CD14-positive monocyte (primary cell): ENCODE results near the gene ITK. TPM values are rescaled to one million over a fixed set of nuclear protein-coding genes. Genes with fewer than 3 reads are reported as not detected.

Experiments
- DNase-seq, 3 donors: peaks; one replicate each; pipeline ENCODE4 v3.0.0-alpha.2; 2011 to 2022
- H2AFZ ChIP-seq: 2 replicates; pipeline ENCODE4 v1.6.0; 2012; ENCODE audit warnings: mild to moderate bottlenecking, low read depth, low read length, inconsistent platforms; ENCODE audit not compliant: insufficient read depth, poor library complexity, severe bottlenecking
- H3K27ac ChIP-seq, 2 donors: 1 replicate in 1 of 2; 2 replicates in 1 of 2; pipeline ENCODE4 v1.5.1; 2012 to 2013; ENCODE audit warnings: low read length in 2 of 2, control low read depth in 1 of 2, inconsistent platforms in 1 of 2, low read depth in 1 of 2, mild to moderate bottlenecking in 1 of 2
- H3K27me3 ChIP-seq, 2 donors: one replicate each; pipeline versions ENCODE4 v1.6.0 to v1.6.1; 2011 to 2013; ENCODE audit warnings: low read length in 2 of 2; ENCODE audit not compliant: control insufficient read depth in 2 of 2, insufficient read depth in 2 of 2
- H3K36me3 ChIP-seq, 2 donors: replicated peaks in 1 of 2; 1 replicate in 1 of 2; 2 replicates in 1 of 2; pipeline versions ENCODE4 v1.5.1 to v1.6.1; 2012 to 2013; ENCODE audit warnings: low read length in 2 of 2, control low read depth in 1 of 2, inconsistent platforms in 1 of 2, mild to moderate bottlenecking in 1 of 2; ENCODE audit not compliant: insufficient read depth in 2 of 2, control insufficient read depth in 1 of 2
- H3K4me1 ChIP-seq, 2 donors: 1 replicate in 1 of 2; 2 replicates in 1 of 2; pipeline versions ENCODE4 v1.5.1 to v1.6.1; 2012 to 2013; ENCODE audit warnings: low read length in 2 of 2, control low read depth in 1 of 2, inconsistent platforms in 1 of 2, mild to moderate bottlenecking in 1 of 2, moderate library complexity in 1 of 2; ENCODE audit not compliant: insufficient read depth in 2 of 2, control insufficient read depth in 1 of 2
- H3K4me2 ChIP-seq: replicated peaks from 2 replicates; pipeline ENCODE3; 2012; ENCODE audit warnings: low read length, moderate library complexity, mild to moderate bottlenecking; ENCODE audit not compliant: poor library complexity, severe bottlenecking; ENCODE audit errors: extremely low read depth
- H3K4me3 ChIP-seq, 3 experiments: fragments of 200-600 bp in 1 of 3; sonication (generic) in 1 of 3; replicated peaks in 1 of 3; 1 replicate in 2 of 3; 2 replicates in 1 of 3; pipeline ENCODE4 v1.5.1; 2011 to 2013; ENCODE audit warnings: low read length in 3 of 3, mild to moderate bottlenecking in 3 of 3, control low read depth in 2 of 3, low read depth in 2 of 3, inconsistent platforms in 1 of 3, moderate library complexity in 1 of 3
- H3K79me2 ChIP-seq: 2 replicates; pipeline ENCODE4 v1.6.0; 2012; ENCODE audit warnings: mild to moderate bottlenecking, control low read depth, inconsistent platforms, low read length, moderate library complexity; ENCODE audit not compliant: insufficient read depth
- H3K9ac ChIP-seq: 2 replicates; pipeline ENCODE4 v1.6.0; 2017; ENCODE audit warnings: low read length, mild to moderate bottlenecking; ENCODE audit not compliant: insufficient read depth, poor library complexity, severe bottlenecking
- H3K9me3 ChIP-seq, 2 donors: replicated peaks in 1 of 2; 1 replicate in 1 of 2; 2 replicates in 1 of 2; pipeline versions ENCODE4 v1.5.1 to v1.6.1; 2012 to 2013; ENCODE audit warnings: low read length in 2 of 2, control low read depth in 1 of 2; ENCODE audit not compliant: control insufficient read depth in 1 of 2, insufficient read depth in 1 of 2
- H4K20me1 ChIP-seq: 2 replicates; pipeline ENCODE4 v1.6.0; 2012; ENCODE audit warnings: mild to moderate bottlenecking, low read length, control low read depth, moderate library complexity; ENCODE audit not compliant: insufficient read depth
- H3K27ac Mint-ChIP-seq, 7 donors: one replicate each; pipeline ENCODE4 v1.8.0; 2020; ENCODE audit warnings: mild to moderate bottlenecking in 7 of 7, mixed read lengths in 7 of 7, moderate library complexity in 6 of 7, inconsistent platforms in 2 of 7
- H3K27me3 Mint-ChIP-seq, 3 donors: one replicate each; pipeline ENCODE4 v1.8.0; 2021 to 2022; ENCODE audit warnings: low read depth in 3 of 3, mild to moderate bottlenecking in 3 of 3, mixed read lengths in 3 of 3, moderate library complexity in 3 of 3, inconsistent platforms in 1 of 3
- H3K36me3 Mint-ChIP-seq, 2 donors: one replicate each; pipeline ENCODE4 v1.8.0; 2020; ENCODE audit warnings: mixed read lengths in 2 of 2, inconsistent platforms in 1 of 2, mild to moderate bottlenecking in 1 of 2
- H3K4me1 Mint-ChIP-seq: one replicate; pipeline ENCODE4 v1.8.0; 2020; ENCODE audit warnings: mild to moderate bottlenecking, mixed read lengths
- H3K4me3 Mint-ChIP-seq, 2 donors: one replicate each; pipeline ENCODE4 v1.8.0; 2020; ENCODE audit warnings: mild to moderate bottlenecking in 2 of 2, mixed read lengths in 2 of 2, moderate library complexity in 1 of 2
- H3K9me3 Mint-ChIP-seq, 7 donors: one replicate each; pipeline ENCODE4 v1.8.0; 2020 to 2022; ENCODE audit warnings: mixed read lengths in 7 of 7, mild to moderate bottlenecking in 6 of 7, moderate library complexity in 6 of 7, inconsistent platforms in 2 of 7
- CTCF ChIP-seq: fragments of 200-600 bp; IDR thresholded peaks from one replicate; pipeline ENCODE4 v1.8.0; 2022; ENCODE audit warnings: antibody characterized with exemption, mild to moderate bottlenecking
- WGBS: methylation state at CpG from one replicate; pipeline ENCODE4 v1.1.5; 2013; ENCODE audit warnings: missing lambda C conversion rate; ENCODE audit not compliant: insufficient coverage; 5-methylcytosine and 5-hydroxymethylcytosine counted together
- intact Hi-C, 2 donors: fragments of 100-400 bp; cut with micrococcal nuclease; formaldehyde crosslinking; loops; one replicate each; pipeline versions ENCODE4 v1.15.0 to v1.15.1; 2023
- polyA minus RNA-seq: library from RNA; depleted of rRNA, polyadenylated mRNA; stranded (reverse); fragments of >200 nt; gene quantifications from 2 replicates; pipeline ENCODE4 v1.2.3, GENCODE V29; 2012
- polyA plus RNA-seq, 3 donors: library from polyadenylated mRNA; depleted of rRNA in 1 of 3; unstranded in 2 of 3; stranded (reverse) in 1 of 3; fragments of 300-500 nt in 2 of 3; fragments of >200 nt in 1 of 3; fragmentation: Illumina TruSeq in 2 of 3; gene quantifications; 1 replicate in 2 of 3; 2 replicates in 1 of 3; pipeline ENCODE4 v1.2.3, GENCODE V29; 2012 to 2021
- total RNA-seq, 12 experiments: library from RNA in 1 of 12; stranded (reverse) in 1 of 12; fragments of 120-200 nt in 1 of 12; gene quantifications; one replicate each; pipeline ENCODE4 v1.2.4 and lab custom pipeline; 2013 to 2026; ENCODE audit warnings: mixed read lengths in 6 of 12, inconsistent platforms in 1 of 12

Gene ITK
- 0.12 TPM for total RNA-seq (2013)
- polyA plus RNA-seq (under 1 TPM; 0.03 to 0.60 (median 0.39) TPM), polyA minus RNA-seq (0.08 and 0.14 TPM in 2 replicates), total RNA-seq (lab: John Stamatoyannopoulos, UW) (0 to 2.6 (median 0.34) reads per million in 11 experiments)

DNA sequence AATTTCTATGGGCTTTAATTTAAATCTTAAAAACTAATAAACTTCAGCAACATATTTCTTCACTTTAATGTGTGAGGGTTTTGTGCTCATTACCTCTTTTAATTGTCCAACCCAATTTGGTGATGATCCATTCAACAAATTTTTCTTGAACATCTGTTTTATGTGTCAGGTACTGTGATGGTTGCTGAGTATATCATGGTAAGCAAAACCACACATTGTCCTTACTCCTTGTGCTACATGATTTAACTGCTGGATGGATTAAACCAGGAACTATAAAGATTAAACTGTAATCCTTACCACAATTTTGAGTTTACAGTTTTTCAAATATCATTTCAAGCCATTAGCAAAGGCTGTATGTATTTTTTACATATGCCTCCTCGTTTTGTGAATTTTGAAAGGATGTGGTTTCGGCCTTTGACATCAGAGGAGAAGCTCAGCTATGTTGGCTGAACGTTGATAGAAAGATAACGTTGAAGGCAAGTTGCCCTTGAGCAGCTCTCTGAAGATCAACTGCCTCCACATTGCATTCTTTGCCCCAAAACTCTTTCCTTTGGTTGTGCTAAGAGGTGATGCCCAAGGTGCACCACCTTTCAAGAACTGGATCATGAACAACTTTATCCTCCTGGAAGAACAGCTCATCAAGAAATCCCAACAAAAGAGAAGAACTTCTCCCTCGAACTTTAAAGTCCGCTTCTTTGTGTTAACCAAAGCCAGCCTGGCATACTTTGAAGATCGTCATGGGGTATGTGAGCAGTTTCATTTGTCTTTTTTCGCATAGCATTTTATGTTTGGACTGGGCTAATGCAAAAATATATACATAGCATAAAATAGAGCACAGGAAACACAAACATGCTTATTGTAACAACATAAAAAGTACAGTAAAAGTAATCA, at the start of gene ITK:
Gene ITK (plus strand): TSS at position 467 of the 891 bp plus-strand sequence. CDS start 138 bp downstream, at position 605.
- TF ChIP-seq CTCF = no peak
- Mint-ChIP-seq H3K27me3 (peaks cover 3 to 8% (median 8%) of the 10 kb centered on the region in 3 donors), H3K9me3 (peaks cover 0 to 3% (median 0%) of the 10 kb centered on the region in 7 donors), H3K4me3 (peak within 1 kb of the TSS in 1 of 2 donors; percentile 2), H3K4me1 (no peaks in the 10 kb centered on the region), H3K36me3 (no peaks in the 10 kb centered on the region), H3K27ac (no peak within 1 kb of the TSS)
- Histone ChIP-seq H4K20me1 (no peaks in the 10 kb centered on the region), H2AFZ (no peak within 1 kb of the TSS), H3K27ac (no peak within 1 kb of the TSS), H3K36me3 (no peaks in the 10 kb centered on the region), H3K4me3 (no peak within 1 kb of the TSS), H3K79me2 (no peaks in the 10 kb centered on the region), H3K9me3 (no peaks in the 10 kb centered on the region), H3K4me1 (no peaks in the 10 kb centered on the region), H3K9ac (no peak within 1 kb of the TSS), H3K4me2 (no peak within 1 kb of the TSS), H3K27me3 (peaks cover 0 to 3% of the 10 kb centered on the region in 2 donors)
- intact Hi-C loops = no loop called here
- 60% methylated on average over 1 of the region's 8 CpGs for WGBS
- no peak for DNase-seq

DNA sequence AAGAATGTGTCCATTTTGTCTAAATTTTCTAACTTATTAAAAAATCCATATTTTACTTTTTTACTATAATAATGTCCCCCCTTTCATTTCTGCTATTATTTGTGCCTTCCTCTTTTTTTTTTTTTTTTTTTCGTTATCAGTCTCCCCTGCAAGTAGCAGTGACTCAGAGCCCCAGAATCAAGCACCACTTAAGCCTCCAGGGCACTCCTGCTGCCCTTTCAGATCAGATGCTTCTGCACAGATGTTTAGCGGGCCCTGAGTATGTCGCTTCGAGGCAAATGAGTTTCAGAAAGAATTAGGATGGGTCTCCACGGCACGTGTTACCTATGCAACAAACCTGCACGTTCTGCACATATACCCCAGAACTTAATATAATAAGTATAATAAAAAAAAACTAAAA, 49.7 kb upstream of the ITK start:
- no peaks in the 10 kb centered on the region for H4K20me1 ChIP-seq
- H3K4me3 Mint-ChIP-seq = no peak overlapping the region

More for the DNA sequence above, 49.7 kb upstream of the ITK start:
- Mint-ChIP-seq H3K9me3 (peaks cover 0 to 2% (median 0%) of the 10 kb centered on the region in 7 donors), H3K27ac (peak overlapping the region in 1 of 7 donors; percentile 63), H3K4me1 (peaks cover 28% of the 10 kb centered on the region), H3K27me3 (peaks cover 0 to 8% (median 0%) of the 10 kb centered on the region in 3 donors), H3K36me3 (peaks cover 2% of the 10 kb centered on the region in 2 donors)
- no peak overlapping the region for H3K27ac ChIP-seq
- no peak for TF ChIP-seq CTCF
- no peak overlapping the region for H3K4me2 ChIP-seq
- no peaks in the 10 kb centered on the region for H3K9me3 ChIP-seq
- peaks cover 0 to 6% of the 10 kb centered on the region in 2 donors for H3K4me1 ChIP-seq
- DNase-seq = peak; percentile 43 to 61 (median 51)
- no peaks in the 10 kb centered on the region for H3K27me3 ChIP-seq
- peaks cover 0 to 4% of the 10 kb centered on the region in 2 donors for H3K36me3 ChIP-seq
- H3K79me2 ChIP-seq = no peaks in the 10 kb centered on the region
- no peak overlapping the region for H3K9ac ChIP-seq
- no peak overlapping the region for H3K4me3 ChIP-seq
- intact Hi-C loops = loop anchor here in 1 of 2 donors (5.0 kb wide), 1 partner anchor 44 kb away; no protein-coding TSS in a partner anchor
- no CpG with 5 or more reads among the region's 7 CpGs for WGBS
- H2AFZ ChIP-seq = no peak overlapping the region
